A549 (cell line): Measurements from ENCODE around the gene PDX1.

Source experiments
- FOXS1 ChIP-seq: fragments of 250-450 bp; sonication (Bioruptor Pico); IDR thresholded peaks from 2 replicates; pipeline ENCODE4 v1.5.0; 2020; ENCODE audit warnings: mild to moderate bottlenecking, moderate library complexity
- HMGXB4 ChIP-seq: fragments of 250-450 bp; sonication (Bioruptor Pico); IDR thresholded peaks from 2 replicates; pipeline ENCODE4 v1.5.0; 2021; ENCODE audit warnings: mild to moderate bottlenecking, moderate library complexity, borderline replicate concordance
- POLR2A ChIP-seq: IDR thresholded peaks from 2 replicates; pipeline ENCODE4 v1.6.1; 2012; ENCODE audit warnings: mild to moderate bottlenecking, low read length
- RAD21 ChIP-seq, 2 experiments: fragments of >200 bp in 1 of 2; sonication (Bioruptor Twin) in 1 of 2; formaldehyde crosslinking in 1 of 2; IDR thresholded peaks in 1 of 2; conservative IDR thresholded peaks in 1 of 2; 2 replicates in 1 of 2; 3 replicates in 1 of 2; pipeline ENCODE4 v1.6.1; 2012 to 2018; ENCODE audit warnings: inconsistent platforms in 1 of 2
- TF ChIP-seq, protein P1 (sequence below): IDR thresholded peaks from 2 replicates; pipeline ENCODE4 v1.6.1; 2012

DNA sequence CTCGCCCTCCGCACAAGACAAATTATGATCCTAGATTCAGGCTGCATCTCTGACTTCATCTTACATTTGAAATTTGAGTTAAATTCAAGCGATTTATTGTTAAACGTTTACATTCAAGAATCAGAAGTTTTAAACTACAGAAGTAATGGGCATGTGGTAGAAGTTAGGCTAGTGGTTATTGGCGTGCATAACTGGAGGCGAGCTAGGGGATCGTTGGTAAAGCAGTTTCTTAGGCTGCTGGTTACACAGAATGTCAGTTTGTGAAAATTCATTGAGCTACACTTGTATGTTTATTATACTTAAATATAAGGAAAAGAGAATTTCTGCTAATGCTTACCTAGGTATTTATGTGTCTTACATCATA, 50.0 kb downstream of the PDX1 start:
- TF ChIP-seq HMGXB4 (CRISPR knock-in tag) = no peak
- TF ChIP-seq FOXS1 (CRISPR knock-in tag) = no peak
- TF ChIP-seq RAD21 (conservative IDR thresholded peaks at IDR 0.05 in 1 of 2, IDR thresholded peaks at IDR 0.05 in 1 of 2) = no peak
- TF ChIP-seq, protein P1, sequence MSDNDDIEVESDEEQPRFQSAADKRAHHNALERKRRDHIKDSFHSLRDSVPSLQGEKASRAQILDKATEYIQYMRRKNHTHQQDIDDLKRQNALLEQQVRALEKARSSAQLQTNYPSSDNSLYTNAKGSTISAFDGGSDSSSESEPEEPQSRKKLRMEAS = no peak
- no peak for TF ChIP-seq POLR2A
